SIG-M5 (cell line): Measurements from ENCODE around the gene SHISA6.
"Not testable (repeated sequence)": the region's sequence is repeated elsewhere in the genome, so short reads cannot be mapped to it uniquely, and the experiment has no call there.

Source experiments
- DNase-seq: peaks from one replicate; lab custom pipeline; 2025; lab: John Stamatoyannopoulos, UW

SHISA6 gene

GRCh38 chr17:11303773-11304394, 62.9 kb downstream of the SHISA6 start:
- DNase-seq: no peak

GRCh38 chr17:11304568-11304967, 63.6 kb downstream of the SHISA6 start:
- no peak for DNase-seq

- DNase-seq: no peak
Measured at GRCh38 chr17:11305524-11305923, 64.5 kb downstream of the SHISA6 start.

- no peak for DNase-seq
Measured at GRCh38 chr17:11308531-11308930, 67.5 kb downstream of the SHISA6 start.

- DNase-seq: no peak
Measured at GRCh38 chr17:11309033-11309432, 68.0 kb downstream of the SHISA6 start.

- no peak for DNase-seq
Measured at GRCh38 chr17:11309850-11310249, 68.8 kb downstream of the SHISA6 start.

GRCh38 chr17:11316451-11316850, 75.4 kb downstream of the SHISA6 start:
- DNase-seq: not testable (repeated sequence)

- DNase-seq: no peak
Measured at GRCh38 chr17:11318207-11318606, 77.2 kb downstream of the SHISA6 start.

- no peak for DNase-seq
Measured at GRCh38 chr17:11319894-11320293, 78.9 kb downstream of the SHISA6 start.

GRCh38 chr17:11324021-11324420, 83.0 kb downstream of the SHISA6 start:
- DNase-seq: no peak

GRCh38 chr17:11324846-11325420, 83.9 kb downstream of the SHISA6 start:
- no peak for DNase-seq

- no peak for DNase-seq
Measured at GRCh38 chr17:11326492-11326891, 85.5 kb downstream of the SHISA6 start.

GRCh38 chr17:11328770-11329169, 87.8 kb downstream of the SHISA6 start:
- no peak for DNase-seq

GRCh38 chr17:11330006-11330405, 89.0 kb downstream of the SHISA6 start:
- DNase-seq: no peak

GRCh38 chr17:11330826-11331225, 89.8 kb downstream of the SHISA6 start:
- no peak for DNase-seq

- no peak for DNase-seq
Measured at GRCh38 chr17:11331547-11332513, 90.8 kb downstream of the SHISA6 start.

GRCh38 chr17:11332706-11333105, 91.7 kb downstream of the SHISA6 start:
- no peak for DNase-seq

- DNase-seq: no peak
Measured at GRCh38 chr17:11334493-11334892, 93.5 kb downstream of the SHISA6 start.

- no peak for DNase-seq
Measured at GRCh38 chr17:11336290-11336689, 95.3 kb downstream of the SHISA6 start.

GRCh38 chr17:11340803-11341202, 99.8 kb downstream of the SHISA6 start:
- no peak for DNase-seq

GRCh38 chr17:11342138-11342537, 101.1 kb downstream of the SHISA6 start:
- no peak for DNase-seq

GRCh38 chr17:11349106-11349505, 108.1 kb downstream of the SHISA6 start:
- DNase-seq: no peak

- no peak for DNase-seq
Measured at GRCh38 chr17:11351479-11351878, 110.5 kb downstream of the SHISA6 start.
